Lower leg skin (tissue), 4 donors: Measurements from ENCODE around the gene BICDL1. TPM values are rescaled to one million over a fixed set of nuclear protein-coding genes. Genes with fewer than 3 reads are reported as not detected.

Source experiments
- DNase-seq, 2 donors: peaks; one replicate each; pipeline ENCODE4 v3.0.0-alpha.2; 2019; ENCODE audit warnings: low spot score in 2 of 2
- H3K4me3 ChIP-seq: fragments of 200-600 bp; sonication (generic); 2 replicates; pipeline ENCODE4 v1.5.1; 2017; ENCODE audit warnings: mild to moderate bottlenecking, low read depth; ENCODE audit not compliant: poor library complexity, severe bottlenecking
- CTCF ChIP-seq, 3 donors: fragments of 450-650 bp; IDR thresholded peaks; one replicate each; pipeline ENCODE4 v1.5.1; 2016; ENCODE audit warnings: antibody characterized with exemption in 3 of 3, mild to moderate bottlenecking in 3 of 3, moderate library complexity in 2 of 3
- POLR2A ChIP-seq, 2 donors: fragments of 450-650 bp; IDR thresholded peaks; one replicate each; pipeline ENCODE4 v1.6.1; 2016 to 2017; ENCODE audit warnings: antibody characterized with exemption in 2 of 2, mild to moderate bottlenecking in 1 of 2, moderate library complexity in 1 of 2
- WGBS, 2 donors: methylation state at CpG; one replicate each; pipeline ENCODE4 v1.1.5; 2018; 5-methylcytosine and 5-hydroxymethylcytosine counted together
- intact Hi-C: fragments of 100-400 bp; cut with DNase I; formaldehyde crosslinking; loops from one replicate; pipeline ENCODE4 v1.15.0; 2023; ENCODE audit warnings: low total_unique reads
- total RNA-seq, 4 donors: library from RNA; depleted of rRNA; stranded (reverse); fragments of >200 nt; gene quantifications; one replicate each; pipeline ENCODE4 v1.1.0, GENCODE V29; 2016

The BICDL1 gene
- total RNA-seq, 4 donors from 2014 or later: 98.2 to 190 (median 131) TPM

- no peak overlapping the region for H3K4me3 ChIP-seq
- TF ChIP-seq POLR2A (IDR thresholded peaks at IDR 0.05) (no peak), CTCF (IDR thresholded peaks at IDR 0.05) (no peak)
- DNase-seq: peak in 1 of 2 donors; percentile 34
- intact Hi-C loops: no loop called here
- 48 to 58% methylated on average over 10 of the region's 10 CpGs for WGBS, 2 donors
Observed at GRCh38 chr12:120061575-120062214, 72.7 kb downstream of the BICDL1 start.

GRCh38 chr12:120062976-120063579, 74.0 kb downstream of the BICDL1 start:
- TF ChIP-seq CTCF (IDR thresholded peaks at IDR 0.05): no peak
- no peak for TF ChIP-seq POLR2A (IDR thresholded peaks at IDR 0.05)
- DNase-seq: no peak
- no peak overlapping the region for H3K4me3 ChIP-seq
- 90 to 94% methylated on average over 3 of the region's 3 CpGs for WGBS, 2 donors
- intact Hi-C loops: no loop called here

- no peak overlapping the region for H3K4me3 ChIP-seq
- intact Hi-C loops: no loop called here
- 47 to 52% methylated on average over 16 of the region's 16 CpGs for WGBS, 2 donors
- DNase-seq: peak in 1 of 2 donors; percentile 79
- TF ChIP-seq CTCF (IDR thresholded peaks at IDR 0.05): no peak
- TF ChIP-seq POLR2A (IDR thresholded peaks at IDR 0.05): no peak
Observed at GRCh38 chr12:120064054-120064940, 75.3 kb downstream of the BICDL1 start.

GRCh38 chr12:120065472-120065871, 76.4 kb downstream of the BICDL1 start:
- intact Hi-C loops: no loop called here
- WGBS, 2 donors: 92 to 100% methylated on average over 1 of the region's 1 CpG
- H3K4me3 ChIP-seq: no peak overlapping the region
- peak in 1 of 2 donors; percentile 42 for DNase-seq
- TF ChIP-seq CTCF (IDR thresholded peaks at IDR 0.05) (no peak), POLR2A (IDR thresholded peaks at IDR 0.05) (no peak)

GRCh38 chr12:120066341-120066740, 77.3 kb downstream of the BICDL1 start:
- 86 to 92% methylated on average over 2 of the region's 2 CpGs for WGBS, 2 donors
- DNase-seq: peak in 1 of 2 donors; percentile 46
- intact Hi-C loops: no loop called here
- TF ChIP-seq CTCF (IDR thresholded peaks at IDR 0.05) (no peak), POLR2A (IDR thresholded peaks at IDR 0.05) (no peak)
- H3K4me3 ChIP-seq: no peak overlapping the region
